GM18498 (cell line): ENCODE measurements around the gene PDE7B.

Source experiments
- ATAC-seq: cut with Tn5 transposase; IDR thresholded peaks from one replicate; pipeline ENCODE4 v1.9.1; 2021; ENCODE audit warnings: mild to moderate bottlenecking, moderate library complexity; ENCODE audit not compliant: unreplicated experiment

PDE7B gene

DNA sequence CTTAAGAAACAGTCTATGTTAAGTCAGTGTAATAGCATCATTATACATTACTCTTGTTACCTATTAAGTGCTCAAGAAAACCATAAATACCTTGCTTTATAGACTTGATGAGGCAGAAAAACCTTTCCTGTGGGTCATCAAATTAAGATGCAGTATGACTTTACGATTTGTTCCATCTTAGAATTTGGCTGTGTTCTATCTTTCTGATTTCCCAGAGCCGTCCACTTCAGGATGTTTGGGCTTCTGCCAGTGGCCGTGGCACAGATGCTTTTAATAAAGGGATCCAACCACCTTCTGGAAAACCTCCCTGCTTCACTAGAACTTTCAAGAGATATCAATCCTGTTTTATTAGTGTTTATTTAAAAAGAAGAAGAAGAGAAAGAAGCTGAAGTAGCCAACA is 71.2 kb downstream of the PDE7B start:
- no peak for ATAC-seq

DNA sequence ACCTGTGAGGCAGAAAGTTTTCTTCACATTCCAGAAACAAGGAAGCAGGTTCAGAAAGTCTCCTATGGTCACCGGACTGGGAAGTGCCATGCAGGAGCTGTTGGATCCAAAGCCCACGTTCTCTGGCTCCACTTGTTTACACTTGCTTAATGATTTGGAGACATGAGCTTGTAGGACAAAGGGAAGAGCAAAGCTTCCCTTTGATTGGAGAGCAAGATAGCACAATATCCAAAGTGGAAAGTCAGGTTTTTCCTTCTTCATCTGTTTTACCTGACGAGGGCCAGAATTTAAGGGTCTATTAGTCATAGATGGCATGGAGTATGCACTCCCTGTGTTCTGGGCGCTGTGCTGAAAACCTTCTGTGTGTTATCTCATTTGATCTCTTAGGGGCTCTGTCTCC is 81.2 kb downstream of the PDE7B start:
- no peak for ATAC-seq

GRCh38 chr6:135935941-135936601 is 84.6 kb downstream of the PDE7B start:
- ATAC-seq = no peak

GRCh38 chr6:135936606-135937005 is 85.1 kb downstream of the PDE7B start:
- ATAC-seq = no peak

GRCh38 chr6:135937106-135937505 is 85.6 kb downstream of the PDE7B start:
- no peak for ATAC-seq

DNA sequence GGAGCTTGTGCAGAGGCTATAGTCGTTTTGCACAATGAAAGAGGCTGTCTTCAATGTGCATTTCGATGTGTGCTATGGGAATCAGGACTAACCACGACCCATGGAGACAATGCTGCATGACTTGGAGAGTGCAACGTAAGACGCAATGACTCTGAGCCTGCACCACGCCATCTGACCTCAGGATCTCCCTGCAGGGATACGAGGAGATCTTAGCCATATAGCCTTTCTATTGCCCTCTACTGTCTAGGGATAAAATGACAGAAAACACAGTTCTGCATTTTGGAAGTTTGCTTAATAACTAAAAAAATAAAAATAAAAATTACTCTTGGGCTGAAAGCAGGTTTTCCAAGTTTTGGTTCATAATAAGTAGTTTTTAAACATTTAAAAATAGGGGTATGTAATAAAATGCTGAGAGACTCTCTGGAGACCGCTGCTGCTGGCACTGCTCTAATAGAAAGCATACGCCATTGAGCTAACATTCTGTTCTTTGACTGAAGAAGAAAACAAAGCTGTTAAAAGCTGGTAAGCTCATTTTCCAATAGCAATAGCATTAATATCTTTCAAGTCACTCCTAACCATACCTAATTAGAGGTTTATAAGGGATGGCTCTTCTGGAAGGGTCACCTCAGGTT is 87.2 kb downstream of the PDE7B start:
- ATAC-seq = no peak

DNA sequence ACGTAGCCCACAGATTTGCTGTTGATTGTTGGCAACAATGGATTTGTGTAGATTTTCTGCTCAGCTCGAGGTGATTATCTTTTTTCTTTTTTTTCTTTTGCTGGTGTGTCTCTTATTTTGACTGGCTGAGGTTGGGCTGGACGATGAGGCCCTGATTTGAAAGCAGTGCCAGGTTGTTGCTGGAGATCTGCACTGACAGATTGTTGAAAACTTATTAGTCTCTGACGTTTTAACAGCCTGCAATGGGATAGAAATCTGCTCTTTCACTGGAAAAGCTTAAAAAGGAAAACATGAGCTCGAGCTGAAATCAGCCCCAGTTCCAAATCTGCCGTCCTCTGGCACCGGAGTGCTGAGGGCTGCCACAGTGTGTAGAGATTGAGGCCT is 87.7 kb downstream of the PDE7B start:
- ATAC-seq = no peak

GRCh38 chr6:135940616-135941167 is 89.2 kb downstream of the PDE7B start:
- no peak for ATAC-seq

- no peak for ATAC-seq
Observed at GRCh38 chr6:135941275-135942025, 89.9 kb downstream of the PDE7B start.

- no peak for ATAC-seq
Observed at GRCh38 chr6:135944120-135944519, 92.6 kb downstream of the PDE7B start.

- ATAC-seq = no peak
Observed at GRCh38 chr6:135946674-135947073, 95.2 kb downstream of the PDE7B start.

- ATAC-seq = no peak
Observed at GRCh38 chr6:135950669-135951068, 99.2 kb downstream of the PDE7B start.

DNA sequence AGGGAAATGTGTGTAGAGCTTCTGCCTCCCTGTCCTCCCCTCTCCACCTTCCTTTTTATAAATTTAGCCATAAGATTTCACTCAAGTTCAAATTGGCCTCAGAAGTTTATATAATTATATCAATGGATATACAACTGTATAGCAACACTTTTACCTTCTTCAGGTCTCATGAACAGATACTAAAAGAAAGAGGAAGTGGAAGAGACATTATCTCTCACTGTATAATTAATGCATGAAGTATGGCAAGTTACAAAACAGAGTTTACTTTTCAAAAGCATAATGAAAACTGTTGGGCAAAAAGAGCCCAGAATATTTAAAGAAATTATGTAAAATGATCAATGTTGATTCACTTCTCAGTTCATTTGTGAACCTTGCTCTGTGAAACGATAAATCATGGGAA is 99.7 kb downstream of the PDE7B start:
- no peak for ATAC-seq

- no peak for ATAC-seq
Observed at GRCh38 chr6:135953818-135954217, 102.3 kb downstream of the PDE7B start.

GRCh38 chr6:135955099-135955498 is 103.6 kb downstream of the PDE7B start:
- no peak for ATAC-seq

DNA sequence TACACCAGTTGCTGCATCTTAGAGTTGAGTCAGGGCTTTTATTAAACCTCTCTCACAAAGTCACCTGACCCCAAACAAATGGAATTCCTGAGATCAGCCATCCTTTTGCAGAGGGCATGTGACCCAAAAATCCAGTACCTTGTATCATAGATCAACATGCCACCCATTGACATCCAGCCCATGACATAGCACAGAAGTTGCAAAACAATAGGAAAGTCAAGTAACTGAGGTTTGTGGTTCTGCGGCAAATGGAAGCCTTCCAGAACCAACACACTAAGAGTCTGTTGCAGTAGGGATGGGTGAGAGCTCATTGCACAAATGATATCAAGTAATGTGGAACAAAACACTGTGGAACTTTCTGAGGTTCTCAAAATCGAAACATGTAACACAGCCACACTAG is 111.2 kb downstream of the PDE7B start:
- no peak for ATAC-seq

GRCh38 chr6:135970750-135971149 is 119.2 kb downstream of the PDE7B start:
- ATAC-seq = no peak

- no peak for ATAC-seq
Observed at GRCh38 chr6:135971351-135971750, 119.8 kb downstream of the PDE7B start.

DNA sequence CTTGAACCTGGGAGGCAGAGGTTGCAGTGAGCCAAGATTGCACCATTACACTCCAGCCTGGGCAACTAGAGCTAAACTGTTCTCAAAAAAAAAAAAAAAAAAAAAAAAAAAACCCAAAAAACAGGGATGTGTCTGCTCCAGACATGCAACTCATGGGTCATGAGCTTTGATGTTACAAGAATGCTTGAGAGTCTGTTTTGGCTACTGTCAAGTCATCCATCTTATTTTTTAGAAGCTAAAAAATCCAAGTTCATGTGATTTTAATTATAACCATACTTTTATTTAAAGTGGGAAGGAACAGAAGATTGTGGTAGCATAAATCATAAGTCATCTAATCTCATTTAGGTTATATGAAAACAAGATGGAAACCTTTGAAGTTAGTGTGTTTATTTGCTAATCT is 120.6 kb downstream of the PDE7B start:
- no peak for ATAC-seq

GRCh38 chr6:135972586-135972985 is 121.1 kb downstream of the PDE7B start:
- no peak for ATAC-seq

DNA sequence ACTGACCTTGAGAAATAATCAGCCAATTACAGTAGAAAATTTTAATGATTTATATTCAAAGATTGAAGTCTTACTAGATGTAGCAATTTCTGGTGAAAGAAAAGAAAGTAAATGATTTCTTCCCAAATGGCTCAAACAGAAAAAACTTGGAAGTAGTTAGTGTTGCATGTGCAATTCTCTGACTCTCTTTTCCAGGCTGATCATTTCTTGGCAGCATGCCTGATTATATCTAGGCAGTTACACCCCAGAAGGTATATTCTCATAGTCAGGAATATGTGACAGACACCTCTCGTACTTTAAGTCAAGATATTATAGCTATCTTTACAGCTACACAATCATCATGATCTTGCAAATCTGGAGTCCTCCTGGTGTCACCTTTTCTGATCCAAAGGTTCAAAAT is 122.9 kb downstream of the PDE7B start:
- no peak for ATAC-seq

DNA sequence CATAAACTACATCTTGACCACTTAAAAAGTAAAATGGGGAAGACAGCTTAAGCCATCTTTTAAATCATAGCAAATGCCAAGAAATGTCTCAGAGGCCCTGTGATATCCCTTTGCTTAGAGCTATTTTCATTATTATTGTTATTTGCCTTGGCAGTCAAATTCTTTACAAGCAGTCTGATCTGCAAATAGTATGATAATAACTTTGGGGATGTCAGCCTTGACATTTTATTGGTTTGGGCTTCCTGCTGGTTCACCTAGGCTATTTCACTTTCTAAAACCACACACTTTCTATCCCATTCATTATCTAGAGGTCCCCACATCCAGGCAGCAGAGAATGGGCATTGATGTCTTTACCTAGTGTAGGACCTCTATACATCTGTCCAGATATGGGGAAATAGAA is 125.1 kb downstream of the PDE7B start:
- ATAC-seq = no peak
